AG09319 (cell line): Measurements from ENCODE around the gene TMEM154.

ENCODE experiments used
- DNase-seq: peaks from one replicate; pipeline ENCODE4 v3.0.0-alpha.2; 2010; ENCODE audit warnings: low read depth; ENCODE audit errors: extremely low read depth
- TF ChIP-seq, protein P1 (sequence below): IDR thresholded peaks from 2 replicates; pipeline ENCODE4 v1.5.1; 2011; ENCODE audit warnings: low read depth, mild to moderate bottlenecking, inconsistent platforms, low read length, moderate library complexity

Gene TMEM154

GRCh38 chr4:152663203-152664066, 16.4 kb downstream of the TMEM154 start:
- no peak for DNase-seq
- TF ChIP-seq, protein P1, sequence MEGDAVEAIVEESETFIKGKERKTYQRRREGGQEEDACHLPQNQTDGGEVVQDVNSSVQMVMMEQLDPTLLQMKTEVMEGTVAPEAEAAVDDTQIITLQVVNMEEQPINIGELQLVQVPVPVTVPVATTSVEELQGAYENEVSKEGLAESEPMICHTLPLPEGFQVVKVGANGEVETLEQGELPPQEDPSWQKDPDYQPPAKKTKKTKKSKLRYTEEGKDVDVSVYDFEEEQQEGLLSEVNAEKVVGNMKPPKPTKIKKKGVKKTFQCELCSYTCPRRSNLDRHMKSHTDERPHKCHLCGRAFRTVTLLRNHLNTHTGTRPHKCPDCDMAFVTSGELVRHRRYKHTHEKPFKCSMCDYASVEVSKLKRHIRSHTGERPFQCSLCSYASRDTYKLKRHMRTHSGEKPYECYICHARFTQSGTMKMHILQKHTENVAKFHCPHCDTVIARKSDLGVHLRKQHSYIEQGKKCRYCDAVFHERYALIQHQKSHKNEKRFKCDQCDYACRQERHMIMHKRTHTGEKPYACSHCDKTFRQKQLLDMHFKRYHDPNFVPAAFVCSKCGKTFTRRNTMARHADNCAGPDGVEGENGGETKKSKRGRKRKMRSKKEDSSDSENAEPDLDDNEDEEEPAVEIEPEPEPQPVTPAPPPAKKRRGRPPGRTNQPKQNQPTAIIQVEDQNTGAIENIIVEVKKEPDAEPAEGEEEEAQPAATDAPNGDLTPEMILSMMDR: no peak

DNA sequence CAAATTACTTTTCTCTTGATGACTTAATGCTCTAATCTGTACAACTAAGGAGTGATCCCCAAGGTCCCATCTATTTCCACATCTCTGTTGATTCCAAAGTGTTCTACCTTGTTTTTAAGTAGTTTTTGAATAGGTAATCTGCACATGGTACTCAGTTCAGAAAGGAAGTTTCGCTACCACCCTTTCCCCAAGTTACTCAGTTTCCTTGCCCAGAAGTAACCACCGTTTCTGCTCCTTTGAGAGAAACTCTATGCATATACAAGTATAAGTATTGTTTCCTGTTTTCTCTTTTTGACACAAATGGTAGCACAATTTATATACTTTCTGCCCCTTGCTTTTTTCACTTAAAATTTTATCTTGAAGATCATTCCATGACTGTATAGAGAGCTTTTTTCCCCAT, 18.1 kb downstream of the TMEM154 start:
- TF ChIP-seq, protein P1: no peak
- DNase-seq: no peak

DNA sequence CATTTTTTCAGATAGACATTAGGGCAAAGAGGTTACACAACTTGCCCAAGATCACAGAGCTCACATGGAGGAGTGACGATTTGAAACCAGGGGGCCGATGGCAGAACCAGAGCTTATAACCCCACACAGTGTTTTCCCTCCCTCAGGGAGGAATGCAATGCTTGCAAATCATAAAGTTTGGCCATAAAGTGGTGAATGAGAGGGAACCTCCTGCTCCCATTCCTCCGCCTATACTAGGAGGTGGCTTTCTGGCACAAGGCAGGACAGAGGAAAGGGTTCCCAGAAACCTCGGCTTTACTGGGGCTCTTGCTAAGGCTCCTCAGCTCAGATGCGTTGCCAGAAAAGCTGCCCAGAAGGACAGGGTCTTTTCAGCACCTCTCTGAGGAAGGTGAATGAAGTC, 19.3 kb downstream of the TMEM154 start:
- TF ChIP-seq, protein P1: no peak
- DNase-seq: no peak

GRCh38 chr4:152659806-152660205, 20.0 kb downstream of the TMEM154 start:
- TF ChIP-seq, protein P1: no peak

DNA sequence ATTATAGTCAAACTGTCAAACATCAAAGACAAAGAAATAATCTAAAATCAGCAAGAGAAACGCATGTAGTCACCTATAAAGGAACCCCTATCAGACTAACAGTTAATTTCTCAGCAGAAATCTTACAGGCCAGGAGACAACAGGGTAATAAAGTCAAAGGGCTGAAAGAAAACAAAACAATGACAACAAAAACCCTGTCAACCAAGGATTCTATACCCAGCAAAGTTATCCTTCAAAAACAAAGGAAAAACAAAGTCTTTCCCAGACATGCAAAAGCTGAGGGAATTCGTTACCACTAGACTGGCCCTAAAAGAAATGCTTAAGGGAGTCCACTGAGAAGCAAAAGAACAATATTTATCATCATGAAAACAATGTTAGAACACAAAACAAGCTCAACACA, 22.1 kb downstream of the TMEM154 start:
- DNase-seq: no peak
- TF ChIP-seq, protein P1: no peak

More at GRCh38 chr4:152659806-152660205, 20.0 kb downstream of the TMEM154 start:
- no peak for DNase-seq

- TF ChIP-seq, protein P1: no peak
These were observed 24.3 kb downstream of the TMEM154 start for GRCh38 chr4:152655272-152656129.

DNA sequence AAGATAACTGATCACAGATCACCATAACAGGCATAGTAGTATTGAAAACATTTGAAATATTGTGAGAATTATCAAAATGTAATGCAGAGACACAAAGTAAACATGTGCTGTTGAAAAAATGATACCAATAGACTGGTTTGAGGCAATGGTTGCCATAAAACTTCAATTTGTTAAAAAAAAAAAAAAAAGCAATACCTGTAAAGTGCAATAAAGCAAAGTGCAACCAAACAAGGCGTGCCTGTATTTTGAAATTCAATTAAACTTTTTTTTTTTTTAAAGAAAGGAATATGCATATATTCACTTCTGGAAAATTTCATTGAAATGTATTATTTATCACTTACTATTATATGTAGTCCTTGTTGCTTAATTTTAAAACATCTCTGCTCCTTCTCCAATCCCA, 27.7 kb downstream of the TMEM154 start:
- TF ChIP-seq, protein P1: no peak
- DNase-seq: no peak

More at GRCh38 chr4:152655272-152656129, 24.3 kb downstream of the TMEM154 start:
- no peak for DNase-seq
